ENCODE results near the gene PLEKHA7.
A peak's percentile ranks its signal among the peaks of the same experiment; 100 is the strongest.
"Not testable (repeated sequence)": the region's sequence is repeated elsewhere in the genome, so short reads cannot be mapped to it uniquely, and the experiment has no call there.

Gene PLEKHA7

DNA sequence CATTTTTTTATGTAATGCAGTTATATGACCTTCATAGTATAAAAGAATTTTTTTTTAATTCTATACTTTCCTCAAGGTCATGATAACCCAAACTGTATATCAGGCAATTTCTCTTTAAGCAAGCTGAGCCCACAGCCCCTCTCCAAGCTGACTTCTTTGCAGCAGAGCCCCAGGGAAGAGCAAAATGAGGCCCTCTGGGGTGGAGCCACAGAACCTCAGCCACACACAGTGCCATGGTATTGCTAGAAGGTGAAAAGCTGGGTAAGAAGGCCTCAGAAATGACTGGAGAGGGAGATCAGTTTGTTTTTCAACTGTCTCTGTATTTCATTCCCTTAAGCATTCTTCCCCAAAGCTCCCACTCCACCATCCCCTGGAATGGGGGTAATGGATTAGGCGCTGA, 108.8 kb downstream of the PLEKHA7 start:
- no peak for DNase-seq (ENCODE audit: low spot score)

- DNase-seq (ENCODE audit: low spot score): not testable (repeated sequence)
Measured at GRCh38 chr11:16904761-16905160, 109.5 kb downstream of the PLEKHA7 start.

DNA sequence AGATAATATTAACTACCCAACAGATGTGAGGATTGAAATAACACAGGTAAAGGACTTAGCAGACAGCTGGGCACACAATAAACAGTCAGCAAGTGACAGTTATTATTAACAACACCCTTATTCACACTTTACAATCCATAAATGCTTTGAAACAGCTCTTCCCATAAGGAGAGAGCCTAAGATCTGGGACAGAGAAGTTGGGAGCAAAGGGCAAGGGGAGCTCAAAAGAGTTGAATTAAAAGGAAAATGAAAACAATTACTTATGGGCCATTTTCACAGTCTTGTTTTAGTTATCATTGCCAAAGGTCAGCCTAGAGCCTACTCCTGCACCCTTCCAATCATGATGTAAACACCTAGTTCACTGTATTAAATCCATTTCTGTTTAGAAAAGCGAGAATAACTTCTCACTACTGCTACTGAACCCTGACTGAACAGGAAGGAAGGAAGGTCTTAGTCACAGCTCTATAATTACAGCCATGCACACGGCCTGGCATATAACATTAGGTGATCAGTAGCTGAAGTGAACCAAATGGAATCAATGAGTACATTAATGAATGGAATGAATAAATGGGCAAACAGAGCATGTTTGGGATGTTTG, 111.3 kb downstream of the PLEKHA7 start:
- DNase-seq (ENCODE audit: low spot score): no peak

GRCh38 chr11:16902182-16902581, 112.0 kb downstream of the PLEKHA7 start:
- DNase-seq (ENCODE audit: low spot score): no peak

DNA sequence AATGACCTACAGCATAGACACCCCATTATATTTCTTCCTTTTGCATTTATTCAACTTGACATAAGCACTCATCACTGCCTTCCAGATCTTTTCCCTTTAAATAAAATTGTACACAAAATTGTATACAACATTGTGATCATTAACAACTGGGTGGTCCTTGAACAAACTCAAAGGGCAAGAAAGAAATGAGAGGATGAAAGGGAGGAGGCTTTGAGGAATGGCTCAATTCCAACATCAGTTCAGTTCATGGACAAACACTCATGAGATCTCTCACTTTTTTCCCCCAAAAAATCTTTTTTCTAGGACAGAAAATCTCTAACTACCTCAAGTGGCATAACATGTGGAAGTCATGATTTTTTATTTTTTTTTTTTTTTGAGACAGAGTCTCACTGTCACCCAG, 113.7 kb downstream of the PLEKHA7 start:
- no peak for DNase-seq (ENCODE audit: low spot score)

GRCh38 chr11:16899708-16900303, 114.4 kb downstream of the PLEKHA7 start:
- no peak for DNase-seq (ENCODE audit: low spot score)

DNA sequence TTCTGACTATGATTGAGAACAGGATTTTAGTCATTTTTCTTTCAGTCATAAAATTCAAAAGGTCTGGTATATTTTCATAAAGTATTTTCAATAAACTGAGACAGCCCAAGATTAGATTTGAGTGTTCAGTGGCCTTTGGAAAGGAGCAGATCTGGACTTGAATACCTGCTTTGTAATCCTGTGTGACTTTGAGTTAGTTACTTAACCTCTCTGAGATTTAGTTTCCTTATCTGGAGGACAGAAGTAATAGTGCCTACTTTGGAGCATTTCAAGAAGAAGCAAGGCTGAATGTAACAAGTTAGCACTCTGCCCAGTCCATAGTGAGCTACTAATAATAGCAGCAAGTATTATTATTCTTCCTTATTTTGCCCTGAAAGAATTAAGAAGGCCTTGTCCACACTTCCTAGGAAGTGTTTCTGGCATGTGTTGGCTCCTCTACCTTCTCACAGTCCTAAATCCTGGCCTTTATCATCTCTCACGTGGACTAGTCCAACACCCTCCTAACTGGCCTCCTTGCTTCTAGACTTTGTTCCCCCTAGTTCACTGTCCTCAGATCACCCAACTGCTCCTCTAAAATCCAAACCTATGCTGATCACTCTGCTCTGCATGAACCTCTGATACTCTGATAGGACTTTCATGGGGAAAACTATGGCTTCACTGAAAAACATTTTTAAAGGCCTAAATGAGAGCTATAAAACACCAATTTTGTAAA, 115.8 kb downstream of the PLEKHA7 start:
- DNase-seq (ENCODE audit: low spot score): no peak

GRCh38 chr11:16897470-16898061, 116.6 kb downstream of the PLEKHA7 start:
- no peak for DNase-seq (ENCODE audit: low spot score)

- DNase-seq (ENCODE audit: low spot score): no peak
Measured at GRCh38 chr11:16896729-16897469, 117.3 kb downstream of the PLEKHA7 start.

DNA sequence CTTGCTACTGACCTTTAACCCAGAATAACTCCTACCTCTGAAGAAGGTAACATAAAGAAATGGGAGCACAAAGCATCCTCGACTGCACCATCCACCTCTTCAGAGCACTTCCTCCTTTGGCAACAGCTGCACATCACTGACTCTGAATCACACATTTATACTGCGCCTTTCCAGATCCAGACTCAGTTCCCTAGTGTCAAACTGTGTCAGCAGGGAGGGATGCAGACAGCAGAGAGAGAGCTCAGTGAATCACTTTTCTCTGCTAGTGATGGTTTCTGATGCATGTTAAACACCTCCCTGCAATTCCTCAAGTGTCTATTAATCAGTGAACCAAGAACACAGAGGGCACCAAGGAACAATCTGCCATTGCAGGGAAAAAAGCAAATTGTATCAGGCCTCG, 118.9 kb downstream of the PLEKHA7 start:
- no peak for DNase-seq (ENCODE audit: low spot score)

DNA sequence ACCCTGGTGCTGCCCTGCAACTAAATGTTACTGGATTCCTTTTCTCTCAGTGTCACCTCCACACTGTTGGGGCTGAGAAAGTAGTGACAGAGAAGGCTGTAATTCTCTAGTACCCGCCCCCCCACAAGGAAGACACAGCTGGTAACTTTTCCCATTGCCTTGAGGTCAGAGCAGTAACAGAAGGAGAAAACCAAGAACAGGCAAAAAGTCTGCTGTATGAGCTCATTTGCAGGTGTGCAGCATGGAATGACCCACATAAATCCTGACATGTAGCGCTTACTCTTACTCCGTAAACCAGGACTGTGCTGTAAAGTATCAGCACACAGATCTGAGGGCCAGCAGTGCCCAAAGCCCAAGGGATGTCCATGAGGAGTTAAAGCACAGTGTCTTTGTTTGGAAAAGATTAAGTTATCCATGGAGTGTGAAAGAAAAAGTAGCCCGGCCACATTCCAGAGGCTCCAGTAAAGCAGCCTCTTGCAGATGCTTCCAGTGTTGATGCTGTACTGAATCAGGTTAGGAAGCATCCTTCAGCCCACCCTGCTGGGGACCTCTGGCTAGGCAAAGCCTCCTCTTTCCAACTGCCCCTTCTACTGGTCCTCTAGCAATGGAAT, 120.7 kb downstream of the PLEKHA7 start:
- DNase-seq (ENCODE audit: low spot score): no peak

GRCh38 chr11:16891964-16892363, 122.2 kb downstream of the PLEKHA7 start:
- no peak for DNase-seq (ENCODE audit: low spot score)

- no peak for DNase-seq (ENCODE audit: low spot score)
Measured at GRCh38 chr11:16891165-16891564, 123.0 kb downstream of the PLEKHA7 start.

DNA sequence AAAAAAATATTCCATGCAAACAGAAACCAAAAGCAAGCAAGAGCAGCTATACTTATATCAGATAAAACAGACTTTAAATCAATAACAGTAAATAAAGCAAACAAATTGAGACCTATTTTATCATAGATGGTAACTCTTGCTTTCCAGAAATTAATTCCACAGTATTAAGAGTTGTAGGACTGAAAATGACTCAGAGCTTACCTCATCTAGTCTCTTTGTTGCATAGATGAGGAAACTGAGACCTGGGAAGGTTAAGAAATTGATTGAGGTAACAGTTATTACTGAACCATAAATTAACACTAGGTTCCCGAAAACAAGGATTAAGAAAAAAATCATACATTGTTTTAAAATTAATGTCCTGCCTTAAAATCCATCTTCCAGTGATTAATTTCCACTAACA, 123.8 kb downstream of the PLEKHA7 start:
- DNase-seq (ENCODE audit: low spot score): no peak

GRCh38 chr11:16889905-16890304, 124.3 kb downstream of the PLEKHA7 start:
- no peak for DNase-seq (ENCODE audit: low spot score)

- DNase-seq (ENCODE audit: low spot score): not testable (repeated sequence)
Measured at GRCh38 chr11:16889010-16889409, 125.2 kb downstream of the PLEKHA7 start.

DNA sequence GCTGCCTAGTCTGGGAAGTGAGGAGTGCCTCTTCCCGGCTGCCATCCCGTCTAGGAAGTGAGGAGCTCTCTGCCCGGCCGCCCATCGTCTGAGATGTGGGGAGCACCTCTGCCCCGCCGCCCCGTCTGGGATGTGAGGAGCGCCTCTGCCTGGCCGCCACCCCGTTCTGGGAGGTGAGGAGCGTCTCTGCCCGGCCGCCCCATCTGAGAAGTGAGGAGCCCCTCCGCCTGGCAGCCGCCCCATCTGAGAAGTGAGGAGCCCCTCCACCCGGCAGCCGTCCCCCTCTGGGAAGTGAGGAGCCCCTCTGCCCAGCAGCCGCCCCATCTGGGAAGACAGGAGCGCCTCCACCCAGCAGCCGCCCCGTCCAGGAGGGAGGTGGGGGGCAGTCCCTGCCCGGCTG, 126.3 kb downstream of the PLEKHA7 start:
- DNase-seq (ENCODE audit: low spot score): not testable (repeated sequence)

GRCh38 chr11:16883174-16883573, 131.0 kb downstream of the PLEKHA7 start:
- no peak for DNase-seq (ENCODE audit: low spot score)

DNA sequence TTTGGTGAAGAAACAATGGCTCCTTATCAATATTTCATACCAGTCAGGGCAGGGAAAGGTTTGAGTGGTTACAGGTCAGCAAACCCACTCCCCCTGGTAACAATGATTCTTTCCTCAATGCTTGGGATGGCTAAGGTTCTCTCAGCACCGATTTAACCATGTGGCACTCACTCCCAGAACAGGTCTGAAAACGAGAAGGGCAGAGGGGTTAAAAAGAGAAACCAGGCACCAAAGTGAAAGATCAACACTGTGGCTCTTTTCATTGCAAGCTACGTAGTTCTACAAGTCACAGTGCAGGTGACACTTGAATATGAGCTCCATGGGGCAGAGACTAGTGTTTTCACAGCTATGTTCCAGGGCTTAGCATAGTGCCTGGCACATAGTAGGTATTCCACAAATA, 132.4 kb downstream of the PLEKHA7 start:
- DNase-seq (ENCODE audit: low spot score): no peak

DNA sequence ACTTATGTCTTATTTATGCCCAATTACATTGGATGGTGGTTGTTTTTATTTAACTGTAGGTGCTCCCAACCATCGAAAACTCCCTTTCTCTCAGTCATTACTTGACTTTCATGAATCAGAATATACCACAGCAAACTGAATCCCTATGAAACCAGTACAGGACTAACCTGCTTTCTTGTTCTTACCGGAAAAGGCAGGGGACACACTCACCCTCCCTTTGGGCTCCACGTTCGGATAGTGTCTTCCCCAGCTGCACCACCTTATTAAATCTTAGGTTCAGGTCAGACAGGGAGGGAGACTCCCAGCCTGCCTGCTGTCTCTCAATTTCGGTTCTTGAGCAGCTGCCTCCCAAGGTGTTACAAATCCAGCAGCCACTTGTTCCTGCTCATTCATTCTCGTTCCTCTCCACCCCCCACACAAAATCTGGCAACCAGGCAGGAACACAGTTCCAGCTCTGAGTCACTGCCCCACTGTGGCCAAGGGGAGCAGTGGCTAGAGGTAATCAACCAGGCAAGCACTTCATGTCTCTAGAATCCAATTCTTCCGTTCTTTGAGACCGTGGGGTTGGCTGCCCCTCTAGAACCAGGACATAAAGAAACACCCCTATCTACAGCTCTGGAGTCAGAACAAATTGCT, 133.0 kb downstream of the PLEKHA7 start:
- peak; percentile 45 for DNase-seq (ENCODE audit: low spot score)

GRCh38 chr11:16880184-16880801, 133.9 kb downstream of the PLEKHA7 start:
- no peak for DNase-seq (ENCODE audit: low spot score)

Data from cerebellar cortex (tissue), 1 donor.